Stomach (tissue), 9 donors: ENCODE data around the gene C9orf152. TPM values are rescaled to one million over a fixed set of nuclear protein-coding genes. Genes with fewer than 3 reads are reported as not detected.

Experiments used
- DNase-seq, 2 donors: peaks; one replicate each; pipeline versions ENCODE4 v3.0.0 to v3.0.0-alpha.2; 2013 to 2019
- H3K27ac ChIP-seq, 5 donors: fragments of 200-600 bp in 4 of 5; sonication (generic) in 4 of 5; one replicate each; pipeline ENCODE4 v1.5.1; 2013 to 2019; ENCODE audit warnings: mild to moderate bottlenecking in 1 of 5, moderate library complexity in 1 of 5
- H3K27me3 ChIP-seq, 3 donors: fragments of 200-600 bp; sonication (generic); one replicate each; pipeline ENCODE4 v1.5.1; 2017 to 2019; ENCODE audit warnings: mixed run types in 1 of 3
- H3K36me3 ChIP-seq, 4 donors: fragments of 200-600 bp; sonication (generic); 1 replicate in 3 of 4; 2 replicates in 1 of 4; pipeline ENCODE4 v1.5.1; 2016 to 2019
- H3K4me1 ChIP-seq, 4 donors: fragments of 200-600 bp; sonication (generic); one replicate each; pipeline ENCODE4 v1.5.1; 2016 to 2019
- H3K4me3 ChIP-seq, 4 donors: fragments of 200-600 bp; sonication (generic) in 3 of 4; one replicate each; pipeline ENCODE4 v1.5.1; 2016 to 2019; ENCODE audit warnings: mild to moderate bottlenecking in 1 of 4
- H3K9me3 ChIP-seq, 4 donors: fragments of 200-600 bp; sonication (generic); one replicate each; pipeline ENCODE4 v1.5.1; 2016 to 2019
- CTCF ChIP-seq, 7 experiments: fragments of 450-650 bp in 4 of 7; fragments of 200-600 bp in 3 of 7; sonication (generic) in 3 of 7; IDR thresholded peaks; one replicate each; pipeline ENCODE4 v1.5.1; 2016 to 2019; ENCODE audit warnings: antibody characterized with exemption in 7 of 7, control low read depth in 2 of 7, mild to moderate bottlenecking in 1 of 7
- EP300 ChIP-seq: sonication (generic); formaldehyde crosslinking; IDR thresholded peaks from one replicate; pipeline ENCODE4 v1.6.1; 2017; ENCODE audit warnings: antibody characterized with exemption
- POLR2A ChIP-seq, 4 donors: fragments of 450-650 bp; IDR thresholded peaks; one replicate each; pipeline ENCODE4 v1.6.1; 2016; ENCODE audit warnings: antibody characterized with exemption in 4 of 4, control low read depth in 2 of 4, mild to moderate bottlenecking in 1 of 4, moderate library complexity in 1 of 4
- POLR2AphosphoS5 ChIP-seq, 3 donors: sonication (generic); formaldehyde crosslinking; IDR thresholded peaks; one replicate each; pipeline ENCODE4 v1.6.1; 2016; ENCODE audit warnings: antibody characterized with exemption in 3 of 3
- WGBS, 5 donors: extraction: QIAGEN DNeasy Blood & Tissue Kit in 3 of 5; methylation state at CpG; one replicate each; pipeline versions ENCODE4 v1.1.5 to v1.1.7; 2013 to 2018; 5-methylcytosine and 5-hydroxymethylcytosine counted together
- intact Hi-C: fragments of 100-400 bp; cut with DNase I; formaldehyde crosslinking; loops from one replicate; pipeline ENCODE4 v1.15.1; 2023; ENCODE audit warnings: low total_unique reads
- polyA plus RNA-seq, 3 donors: library from polyadenylated mRNA; stranded (reverse); fragments of 200-250 nt; gene quantifications; one replicate each; pipeline ENCODE4 v1.2.3, GENCODE V29; 2013
- total RNA-seq, 5 donors: library from RNA; depleted of rRNA; stranded (reverse); fragments of >200 nt; gene quantifications; one replicate each; pipeline versions ENCODE4 v1.1.0 to v1.2.3, GENCODE V29; 2014 to 2016
- donor health status: healthy with polysubstance abuse.
- donor health status: Bipolar disorder and iron deficiency.
- donor health status: healthy.

Gene C9orf152
- total and polyA plus RNA-seq, 8 donors, result 1.7 to 26.8 (median 17.0) TPM; not detected in 1

- Histone ChIP-seq H3K36me3 (no peaks in the 10 kb centered on the region), H3K4me3 (no peak overlapping the region), H3K4me1 (peaks cover 26 to 65% (median 42%) of the 10 kb centered on the region in 4 donors), H3K9me3 (no peaks in the 10 kb centered on the region), H3K27ac (peak overlapping the region in 2 of 5 donors; percentile 14 to 17), H3K27me3 (no peaks in the 10 kb centered on the region)
- WGBS, 5 donors, result 87 to 97% (median 97%) methylated on average over 2 of the region's 2 CpGs
- TF ChIP-seq POLR2A (IDR thresholded peaks at IDR 0.05) (no peak), POLR2AphosphoS5 (IDR thresholded peaks at IDR 0.05) (no peak), EP300 (no peak), CTCF (IDR thresholded peaks at IDR 0.05) (no peak)
- intact Hi-C loops, result no loop called here
- DNase-seq, result no peak
These were observed 22.2 kb downstream of the C9orf152 start for GRCh38 chr9:110185806-110186205.

DNA sequence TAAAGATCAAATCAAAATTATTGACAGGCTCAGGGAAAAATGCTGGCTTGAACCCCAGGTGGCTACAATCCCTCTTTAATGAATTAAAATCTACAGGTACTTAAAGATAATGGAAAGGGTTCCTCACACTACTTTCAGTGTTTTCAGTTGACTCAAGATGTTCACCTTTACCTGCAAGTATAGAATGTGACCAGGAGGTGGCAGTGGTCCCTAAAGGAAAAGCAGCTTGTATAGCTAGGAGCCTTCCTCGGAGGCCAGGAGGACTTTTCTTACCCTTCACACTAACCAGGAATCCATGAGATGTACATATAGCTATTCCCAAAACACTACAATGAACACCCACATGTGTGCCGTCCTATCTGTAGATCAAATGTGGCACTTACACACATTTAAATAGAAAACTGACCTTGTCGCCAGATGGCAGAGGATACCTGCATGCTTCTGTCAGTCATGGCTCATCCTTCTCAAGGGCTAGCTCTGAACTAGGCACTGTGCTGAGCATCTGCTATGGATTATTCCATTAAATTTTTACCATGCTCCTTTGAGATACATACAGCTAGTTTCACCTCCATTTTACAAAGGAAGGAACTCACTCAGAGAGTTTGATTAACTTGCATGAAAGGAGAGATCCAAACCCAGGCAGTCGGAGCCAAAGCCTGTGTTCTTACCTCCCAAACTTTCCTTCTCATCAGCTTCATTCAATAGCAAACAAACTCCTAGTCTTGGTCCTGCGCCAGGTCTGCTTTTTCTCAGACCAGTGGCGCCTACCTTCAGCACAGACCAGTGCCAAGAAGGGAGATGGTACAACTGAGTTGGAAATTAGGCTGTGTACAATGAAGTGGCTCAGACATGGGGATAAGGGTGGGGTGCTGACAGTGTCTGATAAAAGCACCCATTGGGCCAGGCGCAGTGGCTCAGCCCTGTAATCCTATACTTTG is 24.5 kb downstream of the C9orf152 start:
- peaks cover 9 to 46% (median 23%) of the 10 kb centered on the region in 4 donors for H3K4me1 ChIP-seq
- H3K9me3 ChIP-seq, result no peaks in the 10 kb centered on the region
- no peak overlapping the region for H3K4me3 ChIP-seq
- intact Hi-C loops, result no loop called here
- peak in 1 of 3 donors; percentile 66 for TF ChIP-seq POLR2AphosphoS5 (IDR thresholded peaks at IDR 0.05)
- TF ChIP-seq EP300, result no peak
- TF ChIP-seq CTCF (IDR thresholded peaks at IDR 0.05), result peak in 5 of 7 experiments; percentile 51 to 86 (median 72)
- no peak for TF ChIP-seq POLR2A (IDR thresholded peaks at IDR 0.05)
- DNase-seq, result peak; percentile 79 to 91
- WGBS, 5 donors, result 46 to 66% (median 57%) methylated on average over 7 of the region's 7 CpGs
- H3K27me3 ChIP-seq, result no peaks in the 10 kb centered on the region
- H3K27ac ChIP-seq, result peak overlapping the region in 3 of 5 donors; percentile 16 to 26 (median 18)
- no peaks in the 10 kb centered on the region for H3K36me3 ChIP-seq

DNA sequence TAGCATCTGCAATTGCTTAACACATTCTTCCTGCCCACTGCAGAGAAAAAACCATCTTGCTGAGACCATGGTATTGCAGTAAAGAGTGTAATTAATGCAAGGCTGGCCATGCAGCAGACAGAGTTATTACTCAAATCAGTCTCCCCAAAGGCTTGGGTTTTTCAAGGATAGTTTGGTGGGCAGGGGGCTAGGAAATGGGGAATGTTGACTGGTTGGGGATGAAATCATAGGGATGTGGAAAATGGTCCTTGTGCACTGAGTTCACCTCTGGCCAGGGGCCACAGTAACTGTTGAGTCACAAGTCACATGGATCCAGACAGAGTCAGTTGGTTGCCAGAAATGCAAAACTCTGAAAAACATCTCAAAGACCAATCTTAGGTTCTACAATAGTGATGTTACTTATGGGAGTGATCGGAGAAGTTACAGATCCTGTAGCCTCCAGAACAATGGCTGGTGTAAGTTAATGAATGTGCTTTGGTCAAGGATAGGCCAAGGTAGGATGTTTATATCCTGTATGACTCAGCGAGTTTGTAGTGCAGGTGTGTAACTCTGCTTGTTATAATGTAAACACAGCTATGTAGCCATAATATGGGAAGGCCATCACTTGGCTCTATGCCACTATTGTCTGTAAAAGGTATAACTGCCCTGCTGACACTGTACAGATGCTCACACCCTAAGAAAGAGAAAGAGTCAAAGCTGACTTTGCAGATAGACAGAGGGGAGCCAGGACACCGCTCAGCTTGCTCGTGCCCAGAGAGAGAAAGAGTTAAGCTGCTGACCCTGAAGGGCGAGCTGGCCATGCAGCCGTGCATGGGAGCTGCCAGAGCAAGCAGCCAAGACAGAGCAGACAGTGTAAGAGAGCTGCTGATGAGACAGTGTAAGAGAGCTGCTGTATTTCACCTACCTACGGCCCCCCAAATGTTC is 27.2 kb downstream of the C9orf152 start:
- H3K9me3 ChIP-seq, result no peaks in the 10 kb centered on the region
- no peak overlapping the region for H3K27ac ChIP-seq
- intact Hi-C loops, result no loop called here
- H3K36me3 ChIP-seq, result no peaks in the 10 kb centered on the region
- H3K27me3 ChIP-seq, result no peaks in the 10 kb centered on the region
- H3K4me3 ChIP-seq, result no peak overlapping the region
- TF ChIP-seq CTCF (IDR thresholded peaks at IDR 0.05) (no peak), POLR2A (IDR thresholded peaks at IDR 0.05) (no peak), POLR2AphosphoS5 (IDR thresholded peaks at IDR 0.05) (no peak), EP300 (no peak)
- peaks cover 0 to 29% (median 16%) of the 10 kb centered on the region in 4 donors for H3K4me1 ChIP-seq
- 54 to 69% (median 65%) methylated on average over 7 of the region's 7 CpGs for WGBS, 5 donors
- no peak for DNase-seq

DNA sequence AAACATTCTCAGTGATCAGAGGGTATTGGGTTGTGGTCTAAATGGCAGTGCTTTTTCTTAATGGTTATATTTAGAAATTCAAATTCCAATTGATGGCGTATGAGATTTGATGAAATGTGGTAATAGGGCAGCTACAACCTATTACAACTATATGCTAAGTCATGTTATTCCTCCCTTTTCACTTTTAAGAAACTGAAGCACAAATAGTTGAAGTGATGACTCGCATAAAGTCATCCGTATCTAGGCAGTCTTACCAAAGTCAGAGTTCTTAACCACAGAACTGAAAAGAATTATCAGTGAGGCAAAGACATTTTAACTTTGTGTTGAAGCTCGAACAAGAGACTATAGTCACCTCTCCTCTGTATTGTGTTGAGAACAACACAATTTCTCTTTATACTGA is 28.2 kb downstream of the C9orf152 start:
- H3K27me3 ChIP-seq, result no peaks in the 10 kb centered on the region
- no peaks in the 10 kb centered on the region for H3K36me3 ChIP-seq
- intact Hi-C loops, result no loop called here
- no peak overlapping the region for H3K4me3 ChIP-seq
- H3K27ac ChIP-seq, result no peak overlapping the region
- no peak for DNase-seq
- WGBS, 5 donors, result 75 to 90% (median 85%) methylated on average over 4 of the region's 4 CpGs
- H3K4me1 ChIP-seq, result peaks cover 0 to 21% (median 12%) of the 10 kb centered on the region in 4 donors
- TF ChIP-seq POLR2AphosphoS5 (IDR thresholded peaks at IDR 0.05) (no peak), EP300 (no peak), CTCF (IDR thresholded peaks at IDR 0.05) (no peak), POLR2A (IDR thresholded peaks at IDR 0.05) (no peak)
- no peaks in the 10 kb centered on the region for H3K9me3 ChIP-seq
